HEK293 (cell line): ENCODE data around the gene BUB3.

ENCODE experiments used
- GLI4 ChIP-seq: fragments of 450-650 bp; formaldehyde crosslinking; IDR thresholded peaks from 2 replicates; pipeline ENCODE4 v1.5.1; 2016; ENCODE audit warnings: missing biosample characterization, missing genetic modification characterization
- HIC1 ChIP-seq: fragments of 450-650 bp; formaldehyde crosslinking; IDR thresholded peaks from 2 replicates; pipeline ENCODE4 v1.5.1; 2016; ENCODE audit warnings: missing biosample characterization, missing genetic modification characterization
- INSM2 ChIP-seq: fragments of 450-650 bp; formaldehyde crosslinking; IDR thresholded peaks from 2 replicates; pipeline ENCODE4 v1.5.1; 2016; ENCODE audit warnings: missing biosample characterization, missing genetic modification characterization
- KLF9 ChIP-seq: fragments of 450-650 bp; formaldehyde crosslinking; IDR thresholded peaks from 2 replicates; pipeline ENCODE4 v1.5.1; 2016; ENCODE audit warnings: missing biosample characterization, missing genetic modification characterization, low read depth
- PRDM1 ChIP-seq: fragments of 450-650 bp; formaldehyde crosslinking; IDR thresholded peaks from 2 replicates; pipeline ENCODE4; 2016; ENCODE audit warnings: missing biosample characterization, missing genetic modification characterization
- REST ChIP-seq: fragments of 450-650 bp; formaldehyde crosslinking; IDR thresholded peaks from 2 replicates; pipeline ENCODE4 v1.5.1; 2016; ENCODE audit warnings: missing biosample characterization, missing genetic modification characterization
- TRIM28 ChIP-seq: IDR thresholded peaks from 2 replicates; pipeline ENCODE4 v1.6.1; 2011; ENCODE audit warnings: low read length, control low read depth, borderline replicate concordance
- YY1 ChIP-seq: fragments of 450-650 bp; formaldehyde crosslinking; IDR thresholded peaks from 2 replicates; pipeline ENCODE4 v1.5.1; 2018; ENCODE audit warnings: missing biosample characterization, missing genetic modification characterization
- ZBTB44 ChIP-seq: fragments of 450-650 bp; IDR thresholded peaks from 2 replicates; pipeline ENCODE4 v1.5.1; 2018; ENCODE audit warnings: missing biosample characterization, mild to moderate bottlenecking, missing genetic modification characterization
- ZFP3 ChIP-seq: fragments of 450-650 bp; formaldehyde crosslinking; IDR thresholded peaks from 2 replicates; pipeline ENCODE4 v1.5.1; 2016; ENCODE audit warnings: low read depth, missing biosample characterization, missing genetic modification characterization
- ZNF112 ChIP-seq: fragments of 450-650 bp; formaldehyde crosslinking; IDR thresholded peaks from 2 replicates; pipeline ENCODE4 v1.5.0; 2017; ENCODE audit warnings: missing biosample characterization, missing genetic modification characterization
- ZNF133 ChIP-seq: fragments of 450-650 bp; formaldehyde crosslinking; IDR thresholded peaks from 2 replicates; pipeline ENCODE4 v1.5.1; 2016; ENCODE audit warnings: missing biosample characterization, missing genetic modification characterization
- ZNF148 ChIP-seq: fragments of 450-650 bp; formaldehyde crosslinking; IDR thresholded peaks from 2 replicates; pipeline ENCODE4 v1.5.0; 2017; ENCODE audit warnings: missing biosample characterization, missing genetic modification characterization, borderline replicate concordance
- ZNF175 ChIP-seq: fragments of 450-650 bp; formaldehyde crosslinking; IDR thresholded peaks from 2 replicates; pipeline ENCODE4 v1.5.1; 2016; ENCODE audit warnings: missing biosample characterization, missing genetic modification characterization
- ZNF24 ChIP-seq: fragments of 450-650 bp; formaldehyde crosslinking; IDR thresholded peaks from 2 replicates; pipeline ENCODE4 v1.5.1; 2016; ENCODE audit warnings: missing biosample characterization, missing genetic modification characterization
- ZNF26 ChIP-seq: fragments of 450-650 bp; formaldehyde crosslinking; IDR thresholded peaks from 2 replicates; pipeline ENCODE4 v1.5.1; 2016; ENCODE audit warnings: missing biosample characterization, missing genetic modification characterization
- ZNF292 ChIP-seq: fragments of 450-650 bp; formaldehyde crosslinking; IDR thresholded peaks from 2 replicates; pipeline ENCODE4 v1.5.1; 2016; ENCODE audit warnings: low read depth, missing biosample characterization, missing genetic modification characterization, borderline replicate concordance
- ZNF433 ChIP-seq: fragments of 450-650 bp; formaldehyde crosslinking; IDR thresholded peaks from 2 replicates; pipeline ENCODE4 v1.5.1; 2016; ENCODE audit warnings: missing biosample characterization, missing genetic modification characterization, low read depth
- ZNF488 ChIP-seq: fragments of 450-650 bp; formaldehyde crosslinking; IDR thresholded peaks from 2 replicates; pipeline ENCODE4 v1.5.1; 2016; ENCODE audit warnings: missing biosample characterization, missing genetic modification characterization
- ZNF548 ChIP-seq: fragments of 450-650 bp; formaldehyde crosslinking; IDR thresholded peaks from 2 replicates; pipeline ENCODE4 v1.5.1; 2016; ENCODE audit warnings: missing biosample characterization, missing genetic modification characterization
- ZNF585B ChIP-seq: fragments of 450-650 bp; formaldehyde crosslinking; IDR thresholded peaks from 2 replicates; pipeline ENCODE4 v1.5.1; 2016; ENCODE audit warnings: missing biosample characterization, missing genetic modification characterization
- ZNF610 ChIP-seq: fragments of 450-650 bp; formaldehyde crosslinking; IDR thresholded peaks from 2 replicates; pipeline ENCODE4 v1.5.1; 2016; ENCODE audit warnings: missing biosample characterization, missing genetic modification characterization, borderline replicate concordance
- ZNF658 ChIP-seq: fragments of 450-650 bp; formaldehyde crosslinking; IDR thresholded peaks from 2 replicates; pipeline ENCODE4; 2016; ENCODE audit warnings: missing biosample characterization, missing genetic modification characterization
- ZNF830 ChIP-seq: fragments of 450-650 bp; IDR thresholded peaks from 2 replicates; pipeline ENCODE4 v1.5.0; 2018; ENCODE audit warnings: missing biosample characterization, missing genetic modification characterization, low read depth, mild to moderate bottlenecking, moderate library complexity
- ZSCAN16 ChIP-seq: fragments of 450-650 bp; formaldehyde crosslinking; IDR thresholded peaks from 2 replicates; pipeline ENCODE4 v1.5.1; 2016; ENCODE audit warnings: missing biosample characterization, missing genetic modification characterization

BUB3 gene

GRCh38 chr10:123154711-123155505 lies 706 bp downstream of the BUB3 start (continued):
- no peak for TF ChIP-seq ZNF26 (tag by site-specific recombination)
- TF ChIP-seq ZNF24 (tag by site-specific recombination): no peak
- TF ChIP-seq GLI4 (tag by site-specific recombination): no peak
- no peak for TF ChIP-seq ZNF175
- TF ChIP-seq ZNF548 (tag by site-specific recombination): no peak
- TF ChIP-seq PRDM1 (tag by site-specific recombination): no peak
- TF ChIP-seq TRIM28: no peak
- 0 out of 2 replicates have a peak, but pooled peaks have one; percentile 36 for TF ChIP-seq REST (tag by site-specific recombination)
- no peak for TF ChIP-seq ZNF148 (tag by site-specific recombination)
- TF ChIP-seq ZSCAN16 (tag by site-specific recombination): no peak
- TF ChIP-seq ZNF292 (tag by site-specific recombination): no peak
- TF ChIP-seq INSM2 (tag by site-specific recombination): no peak
- no peak for TF ChIP-seq ZNF112 (tag by site-specific recombination)
- TF ChIP-seq ZNF133: no peak
- TF ChIP-seq ZNF610 (tag by site-specific recombination): no peak
- TF ChIP-seq ZNF488 (tag by site-specific recombination): no peak
- TF ChIP-seq ZNF585B (tag by site-specific recombination): no peak
- TF ChIP-seq ZFP3: no peak
- TF ChIP-seq ZNF433 (tag by site-specific recombination): no peak
- TF ChIP-seq ZBTB44 (tag by site-specific recombination): no peak
- no peak for TF ChIP-seq ZNF830
- TF ChIP-seq HIC1 (tag by site-specific recombination): peak; percentile 68
- TF ChIP-seq KLF9 (tag by site-specific recombination): 0 out of 2 replicates have a peak, but pooled peaks have one; percentile 13
- 0 out of 2 replicates have a peak, but pooled peaks have one; percentile 19 for TF ChIP-seq YY1 (tag by site-specific recombination)
- TF ChIP-seq ZNF658: no peak
